ENCODE measurements around the gene MYT1. TPM values are rescaled to one million over a fixed set of nuclear protein-coding genes. Genes with fewer than 3 reads are reported as not detected.

MYT1 gene
- total RNA-seq, 2 donors from 2014 or later, result 2.4 to 4.5 TPM

GRCh38 chr20:64139199-64140060 lies 24.8 kb upstream of the MYT1 start:
- H3K27me3 ChIP-seq (ENCODE audit: control insufficient read depth, insufficient read depth, low read length, poor library complexity, severe bottlenecking), result no peaks in the 10 kb centered on the region
- Mint-ChIP-seq H3K27ac (no peak overlapping the region), H3K4me1 (peaks cover 5% of the 10 kb centered on the region), H3K9me3 (peaks cover 5% of the 10 kb centered on the region), H3K36me3 (ENCODE audit: low read depth) (no peaks in the 10 kb centered on the region), H3K4me3 (no peak overlapping the region), H3K27me3 (ENCODE audit: insufficient read depth) (no peaks in the 10 kb centered on the region)
- no peak overlapping the region for H3K4me3 ChIP-seq (ENCODE audit: low read length)
- no peak for TF ChIP-seq CTCF (conservative IDR thresholded peaks at IDR 0.05)
- H3K9ac ChIP-seq (ENCODE audit: extremely low read depth, low read length, poor library complexity, severe bottlenecking), result no peak overlapping the region
- H3K9me3 ChIP-seq (ENCODE audit: control insufficient read depth, low read length), result peaks cover 6% of the 10 kb centered on the region
- no peaks in the 10 kb centered on the region for H3K4me1 ChIP-seq (ENCODE audit: control insufficient read depth, insufficient read depth, low read length)
- H3K36me3 ChIP-seq (ENCODE audit: control insufficient read depth, insufficient read depth, low read length), result no peaks in the 10 kb centered on the region
- 86 to 90% methylated on average over 11 to 21 of the region's 21 CpGs for WGBS, 2 experiments (ENCODE audit: insufficient coverage in 1 of 2, insufficient read length in 1 of 2)
- peak overlapping the region; percentile 47 for H3K27ac ChIP-seq (ENCODE audit: low read depth, low read length)
- no peak for DNase-seq

GRCh38 chr20:64140061-64140931 lies 24.0 kb upstream of the MYT1 start:
- Histone ChIP-seq H3K9me3 (ENCODE audit: control insufficient read depth, low read length) (peaks cover 14% of the 10 kb centered on the region), H3K4me3 (ENCODE audit: low read length) (no peak overlapping the region), H3K4me1 (ENCODE audit: control insufficient read depth, insufficient read depth, low read length) (no peaks in the 10 kb centered on the region), H3K9ac (ENCODE audit: extremely low read depth, low read length, poor library complexity, severe bottlenecking) (no peak overlapping the region), H3K27ac (ENCODE audit: low read depth, low read length) (peak overlapping the region; percentile 47), H3K27me3 (ENCODE audit: control insufficient read depth, insufficient read depth, low read length, poor library complexity, severe bottlenecking) (no peaks in the 10 kb centered on the region), H3K36me3 (ENCODE audit: control insufficient read depth, insufficient read depth, low read length) (no peaks in the 10 kb centered on the region)
- Mint-ChIP-seq H3K36me3 (ENCODE audit: low read depth) (no peaks in the 10 kb centered on the region), H3K27ac (no peak overlapping the region), H3K4me1 (peaks cover 5% of the 10 kb centered on the region), H3K9me3 (peaks cover 14% of the 10 kb centered on the region), H3K27me3 (ENCODE audit: insufficient read depth) (no peaks in the 10 kb centered on the region), H3K4me3 (no peak overlapping the region)
- DNase-seq, result no peak
- 86 to 88% methylated on average over 7 to 13 of the region's 13 CpGs for WGBS, 2 experiments (ENCODE audit: insufficient coverage in 1 of 2, insufficient read length in 1 of 2)
- TF ChIP-seq CTCF (conservative IDR thresholded peaks at IDR 0.05), result no peak

GRCh38 chr20:64140956-64141355 lies 23.3 kb upstream of the MYT1 start:
- H3K36me3 Mint-ChIP-seq (ENCODE audit: low read depth), result no peaks in the 10 kb centered on the region
- peaks cover 17% of the 10 kb centered on the region for H3K9me3 ChIP-seq (ENCODE audit: control insufficient read depth, low read length)
- H3K36me3 ChIP-seq (ENCODE audit: control insufficient read depth, insufficient read depth, low read length), result no peaks in the 10 kb centered on the region
- H3K4me3 Mint-ChIP-seq, result no peak overlapping the region
- no peak for TF ChIP-seq CTCF (conservative IDR thresholded peaks at IDR 0.05)
- no peak overlapping the region for H3K9ac ChIP-seq (ENCODE audit: extremely low read depth, low read length, poor library complexity, severe bottlenecking)
- H3K27me3 ChIP-seq (ENCODE audit: control insufficient read depth, insufficient read depth, low read length, poor library complexity, severe bottlenecking), result no peaks in the 10 kb centered on the region
- no peak for DNase-seq
- H3K27ac ChIP-seq (ENCODE audit: low read depth, low read length), result no peak overlapping the region
- no peaks in the 10 kb centered on the region for H3K27me3 Mint-ChIP-seq (ENCODE audit: insufficient read depth)
- H3K9me3 Mint-ChIP-seq, result peaks cover 20% of the 10 kb centered on the region
- H3K4me1 Mint-ChIP-seq, result peaks cover 5% of the 10 kb centered on the region
- H3K27ac Mint-ChIP-seq, result no peak overlapping the region
- 86 to 92% methylated on average over 7 to 10 of the region's 10 CpGs for WGBS, 2 experiments (ENCODE audit: insufficient coverage in 1 of 2, insufficient read length in 1 of 2)
- H3K4me1 ChIP-seq (ENCODE audit: control insufficient read depth, insufficient read depth, low read length), result no peaks in the 10 kb centered on the region
- no peak overlapping the region for H3K4me3 ChIP-seq (ENCODE audit: low read length)

Measured in endodermal cell (in vitro differentiated cells).